Measurements from ENCODE around the gene DNM1L. TPM values are rescaled to one million over a fixed set of nuclear protein-coding genes. Genes with fewer than 3 reads are reported as not detected.

The DNM1L gene
- total RNA-seq, 1 donor from 2014 or later = 71.7 TPM

DNA sequence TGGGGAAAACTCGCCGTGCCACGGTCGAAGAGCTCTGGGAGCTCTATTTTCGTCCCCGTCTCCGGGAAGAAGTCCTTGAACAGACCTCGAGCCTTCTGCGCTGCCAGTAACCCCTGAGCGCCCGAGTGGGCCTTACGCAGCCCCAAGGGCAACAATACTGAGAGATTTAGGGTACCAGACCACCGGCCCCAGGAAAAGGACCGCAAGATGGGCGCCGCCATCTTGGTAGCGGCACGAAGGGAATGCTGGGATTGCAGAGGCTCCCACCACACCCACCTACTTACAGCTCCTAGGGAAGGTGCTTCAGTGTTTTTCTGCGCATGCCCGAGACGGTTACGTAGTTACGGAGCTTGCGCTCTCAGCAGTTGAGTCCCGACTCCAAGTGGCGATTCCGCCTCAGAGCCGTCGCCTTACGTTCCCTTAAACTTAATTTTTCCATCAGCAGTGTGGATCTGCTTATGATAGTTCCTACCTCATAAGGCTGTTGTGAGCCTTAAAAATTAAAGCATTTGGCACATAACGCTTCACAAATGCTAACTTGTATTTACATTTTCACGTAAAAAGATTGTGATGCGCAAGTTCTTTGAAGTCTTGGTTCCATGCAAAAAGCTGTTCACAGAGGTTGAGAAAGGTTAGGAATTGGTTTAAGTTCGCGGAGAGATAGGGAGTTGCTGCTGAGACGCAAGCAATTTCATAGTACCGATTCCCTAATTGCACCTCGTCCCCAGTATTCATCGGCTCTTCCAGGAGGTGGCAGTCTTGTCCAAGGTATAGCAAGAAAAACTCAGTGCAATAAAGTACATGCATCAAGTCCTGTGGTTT is 76.8 kb downstream of the DNM1L start, which contains the start of gene YARS2:
YARS2 (minus strand) TSS at position 244 of the 822 bp plus-strand sequence; CDS start at position 221, 23 bp downstream.
- intact Hi-C loops (cut with micrococcal nuclease) = loop anchor here (1.0 to 10.0 kb wide), 10 partner anchors 77 to 1684 kb away; partner anchors contain the start of genes ALG10, DDX11, DNM1L and SINHCAF

DNA sequence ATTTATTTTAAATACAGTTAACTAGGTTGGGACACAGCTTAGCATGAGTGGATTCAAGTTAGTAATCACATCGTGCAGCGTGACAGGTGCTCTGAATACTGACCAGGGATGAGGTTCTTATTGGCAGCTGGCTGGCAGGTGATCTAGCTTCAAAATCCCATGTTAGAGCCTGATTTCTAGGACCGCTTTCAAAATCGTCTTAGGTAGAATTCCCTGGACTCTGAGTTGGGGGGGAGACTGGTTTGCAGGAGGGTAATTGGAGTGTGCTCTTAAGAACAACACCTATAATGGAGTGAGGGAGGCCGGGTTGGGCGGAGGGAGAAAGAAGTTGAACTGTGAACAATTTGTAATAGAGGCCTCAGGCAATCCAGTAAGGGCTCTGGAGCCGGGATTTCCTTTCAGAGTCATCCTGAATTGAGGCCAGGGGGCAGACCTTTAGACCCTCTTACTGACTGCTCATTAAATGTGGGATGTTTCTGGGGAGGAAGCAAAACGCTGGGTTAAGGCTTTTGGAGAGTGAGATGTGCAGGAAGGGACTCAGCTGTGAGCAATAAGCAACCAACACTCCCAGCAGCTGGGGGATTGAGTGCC is 77.5 kb downstream of the DNM1L start:
- intact Hi-C loops (cut with micrococcal nuclease) = loop anchor here (1.0 to 10.0 kb wide), 5 partner anchors 163 to 1684 kb away; partner anchors contain the start of genes ALG10 and DDX11

DNA sequence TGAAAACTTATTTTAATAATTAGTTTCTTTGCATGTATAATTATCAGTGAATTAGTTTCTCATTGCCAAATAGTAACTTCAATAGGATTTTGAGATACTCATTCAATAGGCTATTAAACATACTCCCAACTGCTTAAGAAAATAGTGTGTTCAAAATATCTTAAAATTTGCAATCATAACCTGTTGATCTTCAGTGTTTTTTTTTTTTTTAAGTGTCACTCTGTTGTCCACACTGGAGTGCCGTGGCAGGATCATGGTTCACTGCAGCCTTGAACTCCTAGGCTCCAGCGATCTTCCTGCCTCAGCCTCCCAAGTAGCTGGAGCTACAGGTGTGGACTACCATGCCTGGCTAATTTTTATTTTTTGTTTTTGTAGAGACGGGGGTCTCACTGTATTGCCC is 78.1 kb downstream of the DNM1L start:
- intact Hi-C loops (cut with micrococcal nuclease) = loop anchor here (5.0 to 10.0 kb wide), 2 partner anchors 1368 to 1685 kb away; partner anchors contain the start of gene DDX11

DNA sequence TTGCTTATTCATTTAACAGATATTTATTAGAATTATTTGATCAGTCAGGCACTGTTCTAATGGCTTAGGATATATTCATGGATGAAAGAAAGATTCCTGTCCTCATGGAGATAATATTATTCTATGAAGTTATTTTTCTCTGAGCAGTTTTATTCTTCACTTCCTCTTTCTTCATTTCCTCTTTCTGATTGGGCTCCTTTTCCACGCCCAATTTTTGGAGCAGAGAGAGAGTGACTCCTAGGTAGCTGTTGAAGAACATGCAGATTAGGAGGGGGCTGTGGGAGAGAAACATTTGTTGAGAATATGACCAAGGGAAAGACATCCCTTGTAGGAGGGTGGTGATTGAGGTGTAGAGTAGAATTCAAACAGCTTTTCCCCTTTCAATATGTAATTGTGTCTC is 82.6 kb downstream of the DNM1L start:
- intact Hi-C loops (cut with micrococcal nuclease) = no loop called here

DNA sequence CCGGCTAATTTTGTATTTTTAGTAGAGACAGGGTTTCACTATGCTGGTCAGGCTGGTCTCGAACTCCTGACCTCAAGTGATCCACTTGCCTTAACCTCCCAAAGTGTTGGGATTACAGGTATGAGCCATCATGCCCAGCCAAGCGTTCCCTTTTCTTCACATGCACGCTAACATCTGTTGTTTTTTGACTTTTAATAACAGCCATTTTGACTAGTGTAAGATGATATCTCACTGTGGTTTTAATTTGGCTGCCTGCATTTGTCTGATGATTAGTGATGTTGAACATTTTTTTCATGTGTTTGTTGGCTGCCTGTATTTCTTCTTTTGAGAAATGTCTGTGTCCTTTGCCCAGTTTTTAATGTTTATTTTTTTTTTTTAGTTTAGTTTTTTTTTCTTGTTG is 86.8 kb downstream of the DNM1L start:
- intact Hi-C loops (cut with micrococcal nuclease) = no loop called here

DNA sequence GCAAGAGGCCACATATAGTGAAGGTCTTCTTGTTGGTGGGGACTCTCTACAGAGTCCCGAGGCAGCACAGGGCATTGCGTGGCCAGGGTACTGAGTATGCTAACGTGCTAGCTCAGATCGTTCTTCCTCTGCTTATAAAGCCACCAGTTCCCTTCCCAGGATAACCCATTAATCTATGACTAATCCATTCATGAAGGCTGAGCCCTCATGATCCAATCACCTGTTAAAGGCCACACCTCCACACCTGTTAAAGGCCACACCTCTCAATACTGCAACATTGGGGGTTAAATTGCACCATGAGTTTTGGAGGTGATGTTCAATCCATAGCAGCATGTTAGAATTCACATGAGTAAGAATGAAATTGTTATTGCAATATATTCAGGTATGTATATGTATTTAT is 89.4 kb downstream of the DNM1L start:
- intact Hi-C loops (cut with micrococcal nuclease) = no loop called here

DNA sequence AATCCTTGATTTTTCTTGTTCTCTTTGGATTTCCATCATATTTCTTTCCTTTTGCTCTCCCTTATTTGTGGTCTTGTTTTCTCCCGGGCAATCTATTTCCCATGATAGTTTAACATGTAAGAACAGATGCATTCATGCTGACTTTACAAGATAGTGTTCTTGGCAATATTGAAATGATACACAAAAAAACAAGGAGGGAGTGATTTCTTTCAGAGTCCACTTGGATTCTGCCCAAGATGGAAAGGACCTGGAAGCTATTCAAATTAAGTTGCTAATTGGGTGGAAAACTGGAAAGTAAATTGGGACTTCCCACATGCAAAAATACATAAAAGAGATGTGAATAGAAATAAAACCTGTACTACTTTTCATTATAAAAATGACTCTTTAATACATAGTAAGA is 91.0 kb downstream of the DNM1L start:
- intact Hi-C loops (cut with micrococcal nuclease) = no loop called here

DNA sequence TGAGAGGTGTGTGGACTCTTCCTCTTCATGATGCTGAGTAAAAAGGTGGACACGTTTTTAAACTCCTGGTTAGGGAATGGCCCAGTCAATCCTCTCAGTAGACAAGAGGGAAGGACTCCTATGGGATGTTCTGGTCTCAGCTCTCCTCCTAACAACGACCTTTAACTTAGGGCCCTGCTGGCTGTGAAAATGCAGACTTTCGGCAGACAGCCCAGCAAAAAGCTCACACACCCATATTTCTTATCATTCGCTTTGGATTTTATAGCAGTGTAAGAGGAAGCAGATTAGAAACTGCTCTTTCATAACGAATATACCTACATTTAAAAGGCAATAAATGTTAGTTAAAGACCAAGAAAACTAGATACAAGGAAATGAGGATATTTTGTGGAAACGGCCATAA is 94.6 kb downstream of the DNM1L start:
- intact Hi-C loops (cut with micrococcal nuclease) = no loop called here

DNA sequence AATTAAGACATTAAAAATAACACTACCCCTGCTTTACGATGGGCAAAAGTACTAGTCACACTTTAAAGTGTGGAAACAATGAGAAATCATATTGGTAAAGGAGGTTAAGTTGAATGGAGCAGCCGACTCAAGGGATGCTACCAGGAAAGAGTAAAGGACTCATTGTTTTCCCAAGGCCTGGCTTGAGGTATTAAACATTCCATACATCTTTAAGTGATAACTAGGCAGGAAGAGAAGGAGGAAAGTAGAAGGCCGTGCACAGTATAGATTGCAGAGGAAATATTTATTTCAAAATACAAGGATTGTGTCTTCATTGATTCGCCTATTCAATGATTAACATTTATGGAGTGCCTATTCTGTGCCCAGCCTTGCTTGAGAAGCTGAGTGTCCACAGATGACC is 97.2 kb downstream of the DNM1L start:
- intact Hi-C loops (cut with micrococcal nuclease) = no loop called here

DNA sequence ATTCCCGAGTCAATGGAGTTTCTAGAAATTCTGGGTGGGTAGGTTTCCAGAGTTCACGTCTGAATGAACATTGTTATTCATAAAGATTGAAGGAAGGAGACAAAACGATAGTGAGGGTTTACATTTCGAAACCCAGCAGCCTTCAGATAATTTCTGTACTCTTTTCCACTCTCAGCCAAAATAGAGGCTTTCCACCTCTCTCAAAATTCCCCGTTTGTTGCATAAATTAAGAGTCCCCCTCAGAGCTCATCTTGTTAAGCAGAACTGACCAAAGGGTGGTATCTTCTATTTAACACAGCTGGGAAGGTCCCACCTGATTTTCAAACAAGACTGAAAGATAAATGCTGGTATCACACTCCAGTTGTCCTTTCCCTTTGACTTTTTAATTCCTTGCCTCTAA is 98.1 kb downstream of the DNM1L start:
- intact Hi-C loops (cut with micrococcal nuclease) = no loop called here

DNA sequence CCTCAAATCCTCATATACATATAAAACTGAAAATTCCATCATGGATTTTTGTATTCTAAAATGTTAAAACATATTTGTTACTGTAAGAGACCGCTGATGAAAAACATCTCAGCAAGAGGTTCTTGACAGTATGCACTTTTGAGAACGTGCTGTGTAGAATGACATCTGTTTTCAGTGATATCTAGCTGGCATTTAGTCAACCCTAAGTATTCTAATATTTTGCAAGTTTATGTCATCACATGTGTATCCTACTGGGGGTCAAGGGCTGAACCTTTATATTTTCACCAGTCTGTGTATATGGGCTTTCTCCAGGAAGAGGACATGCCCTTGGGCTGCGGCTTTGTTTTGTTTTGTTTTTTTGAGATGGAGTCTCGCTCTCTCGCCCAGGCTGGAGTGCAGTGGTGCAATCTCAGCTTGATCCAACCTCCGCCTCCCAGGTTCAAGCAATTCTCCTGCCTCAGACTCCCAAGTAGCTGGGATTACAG is 98.6 kb downstream of the DNM1L start:
- intact Hi-C loops (cut with micrococcal nuclease) = no loop called here

DNA sequence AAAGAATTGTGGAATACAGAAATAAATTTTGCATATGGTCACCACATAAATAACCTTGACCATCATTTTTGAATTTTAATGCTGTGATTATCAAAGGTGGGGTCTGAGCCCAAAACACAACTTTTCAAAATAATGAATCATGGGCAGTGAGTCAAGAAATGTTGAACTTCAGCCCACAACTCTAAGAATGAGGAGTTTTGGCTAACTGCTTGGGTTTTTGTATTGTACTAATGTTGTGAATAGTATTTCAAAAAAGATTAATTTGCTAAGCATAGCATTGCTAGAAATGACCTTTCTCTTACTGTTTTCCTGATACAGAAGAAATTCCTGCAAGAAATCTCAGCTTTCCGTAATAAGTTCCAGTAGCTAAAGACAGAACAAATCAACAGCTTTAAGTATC is 101.0 kb downstream of the DNM1L start:
- intact Hi-C loops (cut with micrococcal nuclease) = no loop called here

DNA sequence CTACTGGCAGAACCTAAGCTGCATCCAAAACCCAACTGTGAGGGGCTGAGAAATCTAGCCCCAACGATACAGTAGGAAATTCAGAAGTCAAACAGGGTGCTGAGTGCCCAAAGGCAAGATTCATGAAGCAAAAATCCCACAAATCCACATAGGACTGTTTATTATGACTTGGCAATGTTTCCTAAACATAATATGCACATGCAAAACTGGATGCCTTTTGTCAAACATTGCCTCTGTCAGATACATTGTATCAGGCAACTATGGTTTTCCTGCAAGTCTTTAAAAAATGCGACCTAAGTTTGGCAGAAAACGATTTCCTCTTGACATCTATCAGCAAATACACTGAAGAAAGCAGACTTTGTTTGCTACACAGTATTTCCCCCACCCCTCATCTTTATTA is 103.9 kb downstream of the DNM1L start:
- intact Hi-C loops (cut with micrococcal nuclease) = no loop called here

DNA sequence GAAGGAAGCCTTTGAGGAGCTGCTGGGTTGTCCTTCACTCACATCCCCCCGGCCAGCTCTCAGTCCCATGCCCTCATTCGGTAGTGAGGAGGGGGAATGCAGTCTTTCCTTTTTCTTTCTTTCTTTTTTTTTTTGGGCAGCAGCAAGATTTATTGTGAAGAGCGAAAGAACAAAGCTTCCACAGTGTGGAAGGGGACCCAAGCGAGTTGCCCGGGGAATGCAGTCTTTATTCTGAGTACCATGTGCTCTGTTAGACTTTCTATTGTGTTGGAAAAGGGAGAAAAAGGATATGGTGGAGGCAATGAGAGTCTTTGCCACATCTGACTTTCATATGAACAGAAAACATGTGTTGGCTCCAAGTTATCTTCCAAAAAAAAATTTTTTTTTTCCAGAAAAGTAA is 106.5 kb downstream of the DNM1L start:
- intact Hi-C loops (cut with micrococcal nuclease) = no loop called here

DNA sequence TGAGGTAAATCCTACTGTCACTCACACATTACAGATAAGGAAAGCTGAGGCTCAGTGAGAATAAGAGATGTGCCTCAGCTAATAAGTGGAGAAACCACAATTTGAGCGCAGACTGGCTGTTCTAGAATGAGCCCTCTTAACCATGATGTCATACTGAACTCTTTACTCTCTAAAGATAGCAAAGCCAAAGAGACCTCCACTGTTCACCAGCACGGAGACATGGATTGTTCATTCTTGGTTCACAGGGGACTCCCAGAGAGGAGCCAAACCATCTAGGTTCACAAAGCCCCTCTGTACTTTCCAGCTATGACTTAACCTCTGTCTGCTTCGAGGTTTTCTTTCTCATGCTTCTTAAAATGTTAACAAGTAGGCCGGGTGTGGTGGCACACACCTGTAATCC is 109.3 kb downstream of the DNM1L start:
- intact Hi-C loops (cut with micrococcal nuclease) = no loop called here

DNA sequence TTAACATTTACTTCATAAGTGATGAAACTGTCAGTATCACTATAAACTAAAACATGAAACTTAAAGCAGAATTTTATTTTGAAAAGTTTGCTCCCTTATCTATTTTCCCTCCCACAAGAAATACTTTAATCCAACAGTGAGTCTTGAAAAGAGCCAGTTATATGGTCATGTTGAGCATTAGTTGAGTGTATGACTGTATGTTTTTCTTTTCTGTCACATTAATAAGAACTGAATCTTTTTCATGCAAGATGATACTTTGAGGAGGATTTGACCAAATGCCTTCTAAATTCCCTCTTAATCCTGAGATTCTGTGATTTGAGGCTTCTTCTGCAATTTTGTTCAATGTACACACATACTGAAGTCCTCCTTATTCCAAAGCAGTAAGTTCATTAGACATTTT is 110.3 kb downstream of the DNM1L start:
- intact Hi-C loops (cut with micrococcal nuclease) = no loop called here

DNA sequence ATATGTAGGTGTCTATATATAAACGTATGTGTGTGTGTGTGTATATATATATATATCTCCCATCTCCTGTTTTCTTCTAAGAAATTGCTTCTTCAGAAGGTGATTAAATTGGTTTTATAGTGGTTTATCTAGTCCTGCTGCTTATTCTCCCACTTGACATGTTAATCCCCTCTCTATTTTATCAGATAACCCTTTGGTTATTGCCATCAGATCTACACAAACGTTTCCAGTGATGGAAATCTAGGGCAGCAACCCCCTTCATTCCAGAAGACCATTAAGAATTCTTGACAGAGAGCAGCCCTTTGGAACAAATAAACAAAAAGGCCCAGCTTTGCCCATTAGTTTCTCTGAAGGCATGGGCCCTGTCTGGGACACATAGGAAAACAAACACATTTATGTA is 110.8 kb downstream of the DNM1L start:
- intact Hi-C loops (cut with micrococcal nuclease) = no loop called here

DNA sequence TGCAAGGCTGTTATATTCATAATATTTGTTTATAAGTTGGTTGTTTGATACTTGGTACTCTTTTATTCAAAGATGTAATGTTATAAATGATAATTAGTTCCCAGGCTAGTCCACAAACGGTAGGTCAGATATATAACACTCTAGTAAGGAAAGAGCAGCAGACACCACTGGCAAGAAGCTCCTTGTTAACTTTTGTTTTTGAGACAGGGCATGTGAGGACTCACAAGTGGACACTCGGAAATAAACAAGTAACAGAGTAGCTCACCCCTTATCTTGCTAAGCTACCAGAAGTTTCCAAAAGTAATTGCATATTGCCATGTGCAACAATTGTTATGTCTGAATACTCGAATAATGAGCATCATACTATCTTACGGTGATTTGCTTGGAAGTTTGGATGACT is 115.2 kb downstream of the DNM1L start:
- intact Hi-C loops (cut with micrococcal nuclease) = no loop called here
